ENCODE results near the gene CSF3. TPM values are rescaled to one million over a fixed set of nuclear protein-coding genes. Genes with fewer than 3 reads are reported as not detected.

Gene CSF3
- total and polyA plus RNA-seq, 2 of the 13 experiments (the other 11 are each of a cell fraction or from before 2014, with no cell fraction given), result 0.09 TPM; not detected in 1

- TF ChIP-seq ZBTB33 (CRISPR knock-in tag; IDR thresholded peaks at IDR 0.05), result peak; percentile 95
- TF ChIP-seq ATF1 (CRISPR knock-in tag; IDR thresholded peaks at IDR 0.05), result no peak
- no peak for TF ChIP-seq ZNF549 (CRISPR knock-in tag; IDR thresholded peaks at IDR 0.05)
- TF ChIP-seq ZKSCAN8 (CRISPR knock-in tag; IDR thresholded peaks at IDR 0.05; ENCODE audit: borderline replicate concordance), result no peak
- no peak for TF ChIP-seq ZNF326 (CRISPR knock-in tag; IDR thresholded peaks at IDR 0.05; ENCODE audit: borderline replicate concordance)
- TF ChIP-seq TOPORS (CRISPR knock-in tag; IDR thresholded peaks at IDR 0.05), result no peak
- TF ChIP-seq, protein P1, sequence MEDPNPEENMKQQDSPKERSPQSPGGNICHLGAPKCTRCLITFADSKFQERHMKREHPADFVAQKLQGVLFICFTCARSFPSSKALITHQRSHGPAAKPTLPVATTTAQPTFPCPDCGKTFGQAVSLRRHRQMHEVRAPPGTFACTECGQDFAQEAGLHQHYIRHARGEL (CRISPR knock-in tag; IDR thresholded peaks at IDR 0.05), result no peak
- no peak for TF ChIP-seq ZNF383 (CRISPR knock-in tag; IDR thresholded peaks at IDR 0.05; ENCODE audit: borderline replicate concordance)
- no peak for TF ChIP-seq SAP130 (CRISPR knock-in tag; IDR thresholded peaks at IDR 0.05; ENCODE audit: low read depth)
- no peak for TF ChIP-seq ZNF687 (CRISPR knock-in tag; IDR thresholded peaks at IDR 0.05)
- no peak for TF ChIP-seq ZNF607 (CRISPR knock-in tag; IDR thresholded peaks at IDR 0.05; ENCODE audit: borderline replicate concordance)
- no peak for TF ChIP-seq SNAI1 (CRISPR knock-in tag; IDR thresholded peaks at IDR 0.05; ENCODE audit: borderline replicate concordance)
- TF ChIP-seq, protein P2, sequence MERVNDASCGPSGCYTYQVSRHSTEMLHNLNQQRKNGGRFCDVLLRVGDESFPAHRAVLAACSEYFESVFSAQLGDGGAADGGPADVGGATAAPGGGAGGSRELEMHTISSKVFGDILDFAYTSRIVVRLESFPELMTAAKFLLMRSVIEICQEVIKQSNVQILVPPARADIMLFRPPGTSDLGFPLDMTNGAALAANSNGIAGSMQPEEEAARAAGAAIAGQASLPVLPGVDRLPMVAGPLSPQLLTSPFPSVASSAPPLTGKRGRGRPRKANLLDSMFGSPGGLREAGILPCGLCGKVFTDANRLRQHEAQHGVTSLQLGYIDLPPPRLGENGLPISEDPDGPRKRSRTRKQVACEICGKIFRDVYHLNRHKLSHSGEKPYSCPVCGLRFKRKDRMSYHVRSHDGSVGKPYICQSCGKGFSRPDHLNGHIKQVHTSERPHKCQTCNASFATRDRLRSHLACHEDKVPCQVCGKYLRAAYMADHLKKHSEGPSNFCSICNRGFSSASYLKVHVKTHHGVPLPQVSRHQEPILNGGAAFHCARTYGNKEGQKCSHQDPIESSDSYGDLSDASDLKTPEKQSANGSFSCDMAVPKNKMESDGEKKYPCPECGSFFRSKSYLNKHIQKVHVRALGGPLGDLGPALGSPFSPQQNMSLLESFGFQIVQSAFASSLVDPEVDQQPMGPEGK (CRISPR knock-in tag; IDR thresholded peaks at IDR 0.05), result 0 out of 2 replicates have a peak, but pooled peaks have one; percentile 26
- TF ChIP-seq, protein P3, sequence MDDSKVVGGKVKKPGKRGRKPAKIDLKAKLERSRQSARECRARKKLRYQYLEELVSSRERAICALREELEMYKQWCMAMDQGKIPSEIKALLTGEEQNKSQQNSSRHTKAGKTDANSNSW (CRISPR knock-in tag; IDR thresholded peaks at IDR 0.05; ENCODE audit: borderline replicate concordance), result no peak
- no peak for TF ChIP-seq XRCC5 (optimal IDR thresholded peaks at IDR 0.05; ENCODE audit: low read length)
- TF ChIP-seq ZNF616 (CRISPR knock-in tag; IDR thresholded peaks at IDR 0.05; ENCODE audit: low read depth), result no peak
- no peak for TF ChIP-seq SMAD1 (CRISPR knock-in tag; IDR thresholded peaks at IDR 0.05; ENCODE audit: borderline replicate concordance, low read depth)
- TF ChIP-seq TSC22D2 (CRISPR knock-in tag; IDR thresholded peaks at IDR 0.05; ENCODE audit: borderline replicate concordance), result no peak
- no peak for TF ChIP-seq EED (CRISPR knock-in tag; IDR thresholded peaks at IDR 0.05)
These were observed 3.2 kb downstream of the CSF3 start (continued) for GRCh38 chr17:40018211-40019121.

Measured in HepG2 (cell line).